Mucosa of descending colon (tissue), 3 donors: ENCODE results near the gene BPIFB4. TPM values are rescaled to one million over a fixed set of nuclear protein-coding genes. Genes with fewer than 3 reads are reported as not detected.
"Not testable (repeated sequence)": the region's sequence is repeated elsewhere in the genome, so short reads cannot be mapped to it uniquely, and the experiment has no call there.

Source experiments
- ATAC-seq: fragments of 200-7000 bp; cut with Tn5 transposase; one replicate; pipeline ENCODE4 v1.9.1; 2020; ENCODE audit warnings: mild to moderate bottlenecking, moderate library complexity
- DNase-seq, 3 donors: peaks; one replicate each; pipeline ENCODE4 v3.0.0-alpha.2; 2020
- H3K36me3 ChIP-seq: fragments of 200-600 bp; one replicate; pipeline ENCODE4 v1.8.0; 2021; ENCODE audit warnings: low read depth, mild to moderate bottlenecking
- H3K4me1 ChIP-seq: fragments of 200-600 bp; one replicate; pipeline ENCODE4 v1.8.0; 2021; ENCODE audit warnings: low read depth, mild to moderate bottlenecking
- H3K4me3 ChIP-seq: fragments of 200-600 bp; one replicate; pipeline ENCODE4 v1.8.0; 2021; ENCODE audit warnings: mild to moderate bottlenecking
- H3K9me3 ChIP-seq: fragments of 200-600 bp; one replicate; pipeline ENCODE4 v1.8.0; 2021; ENCODE audit warnings: mild to moderate bottlenecking
- intact Hi-C, 2 donors: fragments of 100-400 bp; cut with DNase I in 1 of 2; cut with micrococcal nuclease in 1 of 2; formaldehyde crosslinking; loops; one replicate each; pipeline versions ENCODE4 v1.11.0 to v1.11.1; 2022; cut with DNase I, micrococcal nuclease
- total RNA-seq, 3 donors: library from RNA; stranded (reverse); fragmentation: NEBNext Ultra II Directional in 2 of 3; extraction: Animal tissue kit (Norgen Biotek cat#: 25700) in 2 of 3; gene quantifications; one replicate each; pipeline versions ENCODE4 v1.2.1 to v1.2.4, GENCODE V29; 2021 to 2023
- TF ChIP-seq, protein P1 (sequence below): fragments of 200-600 bp; IDR thresholded peaks from one replicate; pipeline ENCODE4 v1.8.0; 2022; ENCODE audit warnings: antibody characterized with exemption, mild to moderate bottlenecking
- donor health status: DM: no; HTN: no; CAD: no; lungs with moderate emphysema.
- donor health status: DM: no; HTN: no; CAD: no.
- donor health status: DM: no; HTN: yes; CAD: no.

Gene BPIFB4
- total RNA-seq, 3 donors from 2014 or later: not detected

GRCh38 chr20:33112547-33113386 is 33.3 kb downstream of the BPIFB4 start:
- intact Hi-C loops: no loop called here
- Histone ChIP-seq H3K9me3 (no peaks in the 10 kb centered on the region), H3K4me3 (no peak overlapping the region), H3K4me1 (no peaks in the 10 kb centered on the region), H3K36me3 (no peaks in the 10 kb centered on the region)
- ATAC-seq (no peak), DNase-seq (no peak)
- TF ChIP-seq, protein P1, sequence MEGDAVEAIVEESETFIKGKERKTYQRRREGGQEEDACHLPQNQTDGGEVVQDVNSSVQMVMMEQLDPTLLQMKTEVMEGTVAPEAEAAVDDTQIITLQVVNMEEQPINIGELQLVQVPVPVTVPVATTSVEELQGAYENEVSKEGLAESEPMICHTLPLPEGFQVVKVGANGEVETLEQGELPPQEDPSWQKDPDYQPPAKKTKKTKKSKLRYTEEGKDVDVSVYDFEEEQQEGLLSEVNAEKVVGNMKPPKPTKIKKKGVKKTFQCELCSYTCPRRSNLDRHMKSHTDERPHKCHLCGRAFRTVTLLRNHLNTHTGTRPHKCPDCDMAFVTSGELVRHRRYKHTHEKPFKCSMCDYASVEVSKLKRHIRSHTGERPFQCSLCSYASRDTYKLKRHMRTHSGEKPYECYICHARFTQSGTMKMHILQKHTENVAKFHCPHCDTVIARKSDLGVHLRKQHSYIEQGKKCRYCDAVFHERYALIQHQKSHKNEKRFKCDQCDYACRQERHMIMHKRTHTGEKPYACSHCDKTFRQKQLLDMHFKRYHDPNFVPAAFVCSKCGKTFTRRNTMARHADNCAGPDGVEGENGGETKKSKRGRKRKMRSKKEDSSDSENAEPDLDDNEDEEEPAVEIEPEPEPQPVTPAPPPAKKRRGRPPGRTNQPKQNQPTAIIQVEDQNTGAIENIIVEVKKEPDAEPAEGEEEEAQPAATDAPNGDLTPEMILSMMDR: no peak

- Histone ChIP-seq H3K4me3 (no peak overlapping the region), H3K36me3 (no peaks in the 10 kb centered on the region), H3K9me3 (no peaks in the 10 kb centered on the region), H3K4me1 (no peaks in the 10 kb centered on the region)
- no peak for DNase-seq
- no peak for ATAC-seq
- TF ChIP-seq, protein P1: no peak
- intact Hi-C loops: no loop called here
Observed at GRCh38 chr20:33113387-33113908, 34.0 kb downstream of the BPIFB4 start.

DNA sequence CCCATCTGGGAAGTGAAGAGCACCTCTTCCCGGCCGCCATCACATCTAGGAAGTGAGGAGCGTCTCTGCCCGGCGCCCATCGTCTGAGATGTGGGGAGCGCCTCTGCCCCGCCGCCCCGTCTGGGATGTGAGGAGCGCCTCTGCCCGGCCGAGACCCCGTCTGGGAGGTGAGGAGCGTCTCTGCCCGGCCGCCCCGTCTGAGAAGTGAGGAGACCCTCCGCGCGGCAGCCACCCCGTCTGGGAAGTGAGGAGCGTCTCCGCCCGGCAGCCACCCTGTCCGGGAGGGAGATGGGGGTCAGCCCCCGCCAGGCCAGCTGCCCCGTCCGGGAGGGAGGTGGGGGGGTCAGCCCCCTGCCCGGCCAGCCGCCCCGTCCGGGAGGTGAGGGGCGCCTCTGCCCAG is 36.1 kb downstream of the BPIFB4 start:
- ATAC-seq, H3K36me3 ChIP-seq, H3K4me1 ChIP-seq, H3K9me3 ChIP-seq, H3K4me3 ChIP-seq, DNase-seq, intact Hi-C loops: not testable (repeated sequence)

DNA sequence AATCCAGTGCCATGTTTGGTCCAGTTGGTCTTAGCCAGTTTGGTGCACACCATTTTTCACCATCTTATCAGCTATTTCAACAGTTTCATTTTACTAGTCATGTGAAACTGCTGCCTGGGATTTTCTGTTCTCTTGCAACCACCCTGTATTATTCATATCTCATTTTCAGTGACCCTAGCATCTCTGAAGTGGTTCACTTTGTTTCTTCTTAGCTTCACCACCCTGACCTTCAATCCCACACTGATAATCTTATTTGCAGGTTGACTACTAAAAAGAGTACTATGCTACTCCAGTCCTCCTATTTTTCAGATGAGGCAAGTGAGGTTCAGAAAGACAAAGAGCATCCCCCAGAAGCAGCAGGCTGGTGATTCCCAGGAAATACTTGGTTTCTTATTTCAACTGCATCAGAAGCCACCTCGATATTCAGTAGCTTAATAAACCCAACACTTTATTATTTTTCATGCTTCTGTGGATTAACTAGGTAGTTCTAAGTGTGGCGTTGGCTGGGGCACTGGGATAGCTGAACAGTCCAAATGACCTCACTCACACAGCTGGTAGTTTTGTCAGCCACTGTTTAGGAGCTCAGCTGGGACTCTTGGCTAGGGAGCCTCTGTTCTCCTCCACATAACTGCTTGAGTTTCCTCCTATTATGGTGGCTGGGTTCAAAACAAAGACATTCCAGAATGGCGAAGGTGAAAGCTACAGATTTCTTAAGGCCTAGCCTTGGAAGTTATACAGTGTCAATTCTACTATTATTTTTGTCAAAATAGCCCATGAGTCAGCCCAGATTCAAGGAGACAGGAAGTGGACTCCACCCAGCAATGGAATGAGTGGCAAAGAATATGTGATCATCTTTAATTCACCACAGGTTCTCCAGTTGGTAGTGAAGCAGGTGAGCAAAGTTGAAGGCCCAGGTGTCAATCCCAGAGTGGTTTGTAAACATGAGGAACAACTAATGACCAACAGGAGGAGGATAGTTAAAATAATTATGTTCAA is 40.6 kb downstream of the BPIFB4 start:
- Histone ChIP-seq H3K36me3 (no peaks in the 10 kb centered on the region), H3K9me3 (no peaks in the 10 kb centered on the region), H3K4me1 (no peaks in the 10 kb centered on the region), H3K4me3 (no peak overlapping the region)
- intact Hi-C loops: no loop called here
- ATAC-seq (no peak), DNase-seq (no peak)
- TF ChIP-seq, protein P1: no peak

- TF ChIP-seq, protein P1: no peak
- intact Hi-C loops: no loop called here
- Histone ChIP-seq H3K9me3 (no peaks in the 10 kb centered on the region), H3K4me1 (no peaks in the 10 kb centered on the region), H3K4me3 (no peak overlapping the region), H3K36me3 (no peaks in the 10 kb centered on the region)
- no peak for ATAC-seq
- DNase-seq: no peak
Observed at GRCh38 chr20:33120934-33121333, 41.5 kb downstream of the BPIFB4 start.

DNA sequence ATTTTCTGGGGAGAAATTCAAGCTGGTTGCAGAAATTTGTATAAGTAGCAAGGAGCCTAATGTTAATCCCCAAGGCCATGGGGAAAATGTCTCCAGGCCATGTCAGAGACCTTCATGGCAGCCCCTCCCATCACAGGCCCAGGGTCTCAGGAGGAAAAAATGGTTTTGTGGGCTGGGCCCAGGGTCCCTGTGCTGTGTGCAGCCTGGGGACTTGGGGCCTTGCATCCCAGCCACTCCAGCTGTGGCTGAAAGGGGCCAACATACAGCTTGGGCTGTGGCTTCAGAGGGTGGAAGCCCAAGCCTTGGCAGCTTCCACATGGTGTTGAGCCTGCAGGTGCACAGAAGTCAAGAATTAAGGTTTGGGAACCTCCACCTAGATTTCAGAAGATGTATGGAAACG is 42.9 kb downstream of the BPIFB4 start:
- H3K4me3 ChIP-seq, DNase-seq, ATAC-seq, H3K9me3 ChIP-seq, H3K36me3 ChIP-seq, H3K4me1 ChIP-seq, intact Hi-C loops: not testable (repeated sequence)
